Measurements from ENCODE around the gene RBBP7.
A peak's percentile ranks its signal among the peaks of the same experiment; 100 is the strongest.

Gene RBBP7

DNA sequence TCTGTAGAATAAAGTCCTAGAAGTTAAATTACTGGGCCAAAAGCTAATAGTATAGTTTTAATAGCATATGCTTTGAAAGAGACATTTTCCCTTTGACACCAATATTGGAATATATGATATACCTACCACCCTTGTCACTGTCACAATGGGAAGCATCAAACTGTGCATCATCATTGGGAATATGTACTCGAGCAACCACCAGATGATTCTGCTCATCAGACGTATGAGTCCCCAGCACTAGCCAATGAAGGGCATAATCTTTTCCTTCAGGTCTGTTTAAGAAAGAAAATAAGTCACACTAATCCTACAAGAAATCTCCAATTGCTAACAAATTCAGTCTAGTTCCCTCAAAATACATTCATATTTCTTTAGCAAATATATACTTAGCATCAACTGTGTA lies 7.3 kb downstream of the RBBP7 start:
- no peak for DNase-seq

- DNase-seq = no peak
Observed at GRCh38 chrX:16856744-16857143, 13.4 kb downstream of the RBBP7 start.

- peak; percentile 21 to 39 for DNase-seq
Observed at GRCh38 chrX:16856076-16856404, 14.1 kb downstream of the RBBP7 start.

GRCh38 chrX:16855363-16856075 lies 14.6 kb downstream of the RBBP7 start:
- DNase-seq = no peak

DNA sequence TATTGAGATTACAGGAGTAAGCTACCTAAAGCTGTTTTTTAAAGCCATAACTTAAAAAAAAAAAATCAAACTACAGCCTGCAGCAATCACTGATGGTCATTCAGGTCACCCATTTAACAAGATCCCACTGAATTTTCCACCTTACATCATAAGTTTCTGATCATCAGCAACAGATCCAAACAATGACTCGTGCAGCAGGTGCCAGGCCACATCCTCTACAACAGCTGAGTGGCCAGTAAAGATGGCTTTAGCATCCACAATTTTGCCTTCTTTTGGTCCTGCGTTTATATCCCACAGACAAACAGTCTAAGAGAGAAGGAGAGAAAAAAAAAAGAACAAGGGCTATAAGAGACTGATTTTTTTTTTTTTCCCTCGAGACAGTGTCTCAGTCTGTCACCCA lies 16.6 kb downstream of the RBBP7 start:
- no peak for DNase-seq

DNA sequence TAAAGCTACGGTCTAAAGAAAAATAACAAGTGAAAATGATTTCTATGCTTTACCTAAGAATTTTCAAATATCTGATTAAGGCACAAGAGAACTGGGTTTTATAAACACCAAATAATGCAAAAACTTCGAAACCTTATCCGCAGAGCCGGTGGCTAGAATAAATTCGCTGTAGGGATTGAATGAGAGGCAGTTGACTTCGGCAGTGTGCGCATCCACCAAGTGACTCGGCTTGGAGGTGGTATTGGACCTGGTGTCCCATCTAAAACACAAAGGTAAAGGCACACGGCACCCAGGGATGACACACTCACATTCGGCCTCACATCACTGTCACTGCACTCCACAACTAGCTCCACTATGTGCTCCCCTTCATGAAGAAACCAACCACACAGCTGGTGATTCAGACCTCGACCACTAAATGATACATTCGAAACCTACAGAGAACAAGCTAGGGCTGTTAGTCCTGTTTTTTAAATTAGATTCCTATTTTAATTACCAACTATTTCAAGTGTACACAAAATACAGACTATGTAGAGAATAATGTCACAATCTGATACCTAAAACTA lies 17.5 kb downstream of the RBBP7 start:
- DNase-seq = no peak

- no peak for DNase-seq
Observed at GRCh38 chrX:16851827-16852226, 18.3 kb downstream of the RBBP7 start.

- no peak for DNase-seq
Observed at GRCh38 chrX:16851421-16851820, 18.7 kb downstream of the RBBP7 start.

- no peak for DNase-seq
Observed at GRCh38 chrX:16848541-16848940, 21.6 kb downstream of the RBBP7 start.

- DNase-seq = no peak
Observed at GRCh38 chrX:16845686-16846085, 24.5 kb downstream of the RBBP7 start.

DNA sequence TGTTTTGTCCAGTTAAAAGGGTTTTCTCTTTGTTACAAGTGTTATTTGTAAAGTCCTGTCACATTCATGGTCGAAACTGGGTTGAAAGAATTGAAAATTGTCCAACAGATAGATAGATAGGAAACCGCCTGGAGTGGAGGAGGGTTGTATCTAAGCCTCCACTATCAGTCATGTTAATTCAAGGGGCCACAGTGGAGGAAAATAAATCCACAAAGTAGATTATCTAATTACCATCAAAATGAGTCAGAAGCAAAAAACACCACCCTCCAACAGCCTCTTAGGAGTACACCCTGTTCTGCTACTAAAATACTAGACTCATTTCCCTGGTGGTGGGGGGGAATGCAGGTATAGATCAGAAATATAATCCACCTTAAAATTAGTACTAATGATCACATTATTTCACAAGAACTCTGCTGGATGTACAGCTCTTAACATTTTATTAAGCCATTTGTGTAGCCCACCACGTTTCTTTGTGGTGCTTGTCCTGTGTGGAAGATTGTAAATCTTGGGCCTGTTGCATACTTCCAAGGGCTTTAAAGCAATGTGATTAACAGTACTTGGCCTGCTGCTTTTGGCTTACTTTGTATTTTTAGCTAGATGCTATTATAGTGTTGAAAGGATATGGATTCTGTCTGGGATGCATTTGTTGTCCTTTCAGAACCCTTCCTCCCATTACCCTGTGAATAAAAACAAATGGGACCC lies 26.8 kb downstream of the RBBP7 start:
- DNase-seq = no peak

DNA sequence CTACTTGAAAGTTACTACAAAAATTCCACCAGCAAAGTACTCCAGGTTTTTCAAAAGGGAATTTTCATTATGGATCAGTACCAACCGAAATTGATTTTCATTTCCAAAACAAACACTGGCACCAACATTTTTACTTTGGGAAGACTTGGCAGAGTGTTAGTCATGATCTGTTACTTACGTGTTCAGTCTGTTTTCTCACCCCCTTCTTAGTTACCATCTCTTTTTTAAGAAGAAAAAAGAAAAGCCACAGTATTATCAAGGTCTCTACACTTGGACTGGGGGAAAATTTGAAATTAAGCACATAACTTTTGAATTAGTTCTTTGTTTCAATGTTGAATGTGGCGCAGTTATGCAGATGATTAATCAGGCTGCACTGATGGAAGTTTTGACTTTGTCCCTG lies 27.5 kb downstream of the RBBP7 start:
- no peak for DNase-seq

GRCh38 chrX:16839852-16840460 lies 30.2 kb downstream of the RBBP7 start:
- no peak for DNase-seq

GRCh38 chrX:16839219-16839851 lies 30.8 kb downstream of the RBBP7 start:
- no peak for DNase-seq

DNA sequence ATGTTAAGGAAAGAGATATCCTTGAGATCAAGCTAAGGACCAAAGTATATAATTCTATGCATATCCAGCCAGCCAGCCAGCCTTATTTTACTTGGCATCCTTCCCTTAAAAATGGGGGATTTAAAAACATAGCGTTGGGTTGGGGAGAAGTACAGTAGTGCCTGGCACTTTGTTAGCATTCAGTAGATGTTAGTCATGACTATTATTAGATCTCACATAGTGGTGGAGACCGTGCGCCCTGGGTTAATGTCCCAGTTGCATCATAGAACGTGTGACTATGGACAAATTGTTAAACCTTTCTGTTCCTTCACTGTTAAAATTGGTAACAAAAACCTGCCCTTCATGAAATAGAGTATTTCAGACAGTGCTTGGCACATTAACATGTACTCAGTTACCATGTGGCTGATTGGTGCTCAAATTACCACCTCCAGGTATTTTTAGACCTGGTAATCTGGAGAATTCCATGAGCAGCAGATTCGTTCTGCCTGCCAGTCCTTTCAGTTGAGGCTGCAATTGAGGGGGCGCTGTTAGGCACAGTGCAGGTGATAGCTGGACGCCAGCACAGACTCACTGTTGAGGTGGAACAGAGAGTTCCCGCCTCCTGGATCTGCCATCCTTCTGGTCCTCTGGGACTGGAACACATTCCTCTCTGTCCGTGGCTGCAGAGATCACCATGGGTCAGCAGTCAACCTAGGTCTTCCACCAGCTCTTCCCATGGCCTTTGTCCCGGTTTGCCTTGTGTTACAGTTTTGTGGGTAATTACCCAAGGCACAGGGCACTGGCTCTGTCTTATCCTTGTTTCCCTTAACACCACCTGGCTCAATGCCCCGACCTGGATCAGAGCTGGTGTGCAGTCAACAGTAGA lies 31.7 kb downstream of the RBBP7 start:
- no peak for DNase-seq

DNA sequence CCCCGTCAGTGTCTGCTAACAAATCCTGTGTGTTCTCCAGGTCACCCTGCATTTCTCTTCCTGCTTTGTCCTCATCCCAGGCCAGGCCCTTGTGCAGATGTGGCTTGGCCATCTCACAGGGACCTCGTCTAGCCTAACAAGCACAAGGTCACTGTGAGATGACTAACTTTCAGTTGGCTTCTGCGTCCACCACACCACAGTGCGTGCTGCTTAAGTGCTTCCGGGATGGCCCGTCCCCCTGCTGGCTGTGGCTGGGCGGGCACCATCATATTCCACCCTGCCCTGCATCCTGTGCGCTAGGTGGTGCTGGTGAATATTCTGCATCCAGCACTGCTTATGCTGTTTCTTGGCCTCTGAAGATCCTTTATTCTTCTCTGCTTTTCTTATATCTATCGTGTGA lies 33.8 kb downstream of the RBBP7 start:
- DNase-seq = no peak

DNA sequence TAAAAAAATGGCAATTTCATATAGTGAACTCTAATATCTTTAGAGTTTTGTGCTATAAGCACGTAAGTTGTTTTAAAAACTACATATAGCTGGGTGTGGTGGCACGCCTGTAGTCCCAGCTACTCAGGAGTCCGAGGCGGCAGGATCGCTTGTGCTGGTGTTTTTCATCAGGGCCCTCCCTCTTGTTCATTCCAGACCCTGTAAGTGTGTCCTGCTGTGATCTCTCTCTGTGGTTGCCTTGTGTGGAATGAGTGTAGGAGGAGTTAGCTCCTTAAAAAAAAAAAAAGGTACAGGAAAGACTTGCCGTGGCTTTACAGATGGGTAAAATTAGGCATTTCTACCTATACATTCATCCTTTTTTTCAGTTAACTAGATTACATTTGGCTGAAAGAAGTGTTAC lies 35.4 kb downstream of the RBBP7 start:
- DNase-seq = no peak

DNA sequence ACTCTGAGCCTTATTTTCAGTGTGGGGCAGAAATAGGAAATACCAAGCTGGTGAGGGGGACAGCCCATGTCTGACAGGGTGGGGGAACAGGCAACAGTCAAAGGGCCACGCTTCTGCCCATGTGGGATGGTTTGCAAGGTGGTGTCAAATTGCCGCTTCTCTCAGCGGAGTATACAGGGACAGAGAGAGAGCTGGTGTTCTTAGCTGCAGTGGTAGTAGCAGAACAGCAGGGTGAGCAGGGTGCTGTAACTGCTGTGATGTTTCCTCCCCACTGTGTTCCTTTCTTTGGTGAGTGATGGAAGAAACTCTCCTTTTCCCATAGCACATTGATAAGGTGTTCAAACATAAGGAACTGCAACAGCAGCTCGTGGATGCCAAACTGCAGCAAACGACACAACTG lies 37.9 kb downstream of the RBBP7 start:
- no peak for DNase-seq

- DNase-seq = no peak
Observed at GRCh38 chrX:16828124-16828908, 41.8 kb downstream of the RBBP7 start.

DNA sequence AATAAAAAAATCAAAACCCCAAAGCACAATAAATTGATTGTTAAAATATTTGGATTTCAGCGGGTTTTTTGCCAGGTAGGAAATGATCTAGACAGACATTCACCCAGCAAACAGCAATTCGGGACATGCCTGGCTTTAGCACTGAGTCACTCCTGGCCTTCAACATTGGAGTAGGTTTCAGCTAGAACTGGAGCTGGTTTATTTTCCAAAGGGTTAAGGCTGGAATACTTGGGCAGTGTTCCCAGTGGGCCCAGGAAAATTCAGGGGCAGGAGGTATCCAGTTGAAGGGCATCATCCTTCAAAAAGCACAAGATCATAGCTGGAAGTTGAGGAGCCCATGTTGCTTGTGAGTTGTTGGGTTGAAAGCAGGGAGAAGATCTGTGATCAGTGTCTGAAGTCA lies 42.9 kb downstream of the RBBP7 start:
- DNase-seq = no peak

DNA sequence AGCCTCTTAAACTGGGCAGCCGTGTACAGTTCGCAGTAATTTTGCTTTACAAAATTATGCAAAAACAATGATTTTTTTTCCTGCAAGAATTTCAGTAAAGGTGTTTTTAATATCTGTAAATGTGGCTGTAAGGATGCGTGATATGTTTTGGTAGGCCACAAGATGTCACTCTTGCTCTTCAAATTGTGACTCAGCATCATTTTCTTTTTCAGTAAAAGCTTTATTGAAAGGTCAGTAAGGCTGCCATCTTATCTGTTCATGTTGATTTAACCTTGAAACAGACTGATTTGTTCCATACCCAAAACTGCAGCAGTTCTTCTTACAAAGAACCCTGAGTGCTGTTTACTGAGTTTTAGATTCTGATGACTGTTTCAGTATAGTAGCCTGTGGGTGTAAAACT lies 44.0 kb downstream of the RBBP7 start:
- no peak for DNase-seq
